Ascending aorta (tissue), 2 donors: ENCODE data around the gene PHACTR2. TPM values are rescaled to one million over a fixed set of nuclear protein-coding genes. Genes with fewer than 3 reads are reported as not detected.
A peak's percentile ranks its signal among the peaks of the same experiment; 100 is the strongest.

Experiments used
- DNase-seq, 2 donors: peaks; one replicate each; pipeline ENCODE4 v3.0.0-alpha.2; 2019; ENCODE audit warnings: low spot score in 2 of 2
- H3K27ac ChIP-seq, 2 donors: fragments of 200-600 bp; sonication (generic); one replicate each; pipeline ENCODE4 v1.5.1; 2016 to 2017; ENCODE audit warnings: mild to moderate bottlenecking in 1 of 2
- H3K27me3 ChIP-seq: fragments of 200-600 bp; sonication (generic); one replicate; pipeline ENCODE4 v1.5.1; 2017
- H3K36me3 ChIP-seq, 2 donors: fragments of 200-600 bp; sonication (generic); one replicate each; pipeline ENCODE4 v1.5.1; 2016
- H3K4me1 ChIP-seq, 2 donors: fragments of 200-600 bp; sonication (generic); one replicate each; pipeline ENCODE4 v1.5.1; 2016 to 2017; ENCODE audit warnings: mild to moderate bottlenecking in 1 of 2
- H3K4me3 ChIP-seq, 2 donors: fragments of 200-600 bp; sonication (generic); one replicate each; pipeline ENCODE4 v1.5.1; 2016 to 2017; ENCODE audit warnings: mild to moderate bottlenecking in 1 of 2
- H3K9me3 ChIP-seq, 2 donors: fragments of 200-600 bp; sonication (generic); one replicate each; pipeline ENCODE4 v1.5.1; 2016
- CTCF ChIP-seq, 3 experiments: fragments of 200-600 bp in 2 of 3; fragments of 450-650 bp in 1 of 3; sonication (generic) in 2 of 3; IDR thresholded peaks; one replicate each; pipeline ENCODE4 v1.5.1; 2016 to 2019; ENCODE audit warnings: antibody characterized with exemption in 3 of 3, mild to moderate bottlenecking in 1 of 3, moderate library complexity in 1 of 3
- intact Hi-C: fragments of 100-400 bp; cut with DNase I; formaldehyde crosslinking; loops from one replicate; pipeline ENCODE4 v1.15.1; 2023
- total RNA-seq: library from RNA; depleted of rRNA; stranded (reverse); fragments of >200 nt; gene quantifications from one replicate; pipeline ENCODE4 v1.1.0, GENCODE V29; 2016

Gene PHACTR2
- total RNA-seq, 1 donor from 2014 or later = 112 TPM

DNA sequence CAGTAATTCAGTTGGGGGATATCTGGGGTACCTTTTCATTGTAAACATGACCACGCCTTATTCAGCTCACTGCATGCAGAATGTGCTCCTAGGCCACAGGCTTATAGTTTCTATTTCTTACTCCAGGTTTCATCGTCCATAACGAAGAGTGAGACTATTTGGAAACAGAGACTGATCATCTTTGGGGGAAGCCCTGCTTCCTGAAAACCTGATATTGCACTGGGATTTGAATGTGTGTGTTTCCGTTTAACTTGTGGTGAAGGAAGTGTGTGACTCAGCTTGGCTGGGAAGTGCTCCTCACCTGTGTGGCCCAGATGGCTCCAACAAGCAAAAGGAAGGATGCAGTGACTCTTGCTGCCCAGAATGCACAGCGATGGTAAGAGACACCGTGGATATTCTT is 145.8 kb downstream of the PHACTR2 start:
- Histone ChIP-seq H3K4me3 (no peak overlapping the region), H3K36me3 (peaks cover 0 to 3% of the 10 kb centered on the region in 2 donors), H3K9me3 (no peaks in the 10 kb centered on the region), H3K27me3 (no peaks in the 10 kb centered on the region), H3K4me1 (peaks cover 0 to 21% of the 10 kb centered on the region in 2 donors), H3K27ac (peak overlapping the region; percentile 14 to 35)
- intact Hi-C loops = no loop called here
- DNase-seq = no peak
- no peak for TF ChIP-seq CTCF (IDR thresholded peaks at IDR 0.05)

GRCh38 chr6:143828572-143828971 is 150.8 kb downstream of the PHACTR2 start:
- Histone ChIP-seq H3K27ac (no peak overlapping the region), H3K4me1 (peaks cover 0 to 8% of the 10 kb centered on the region in 2 donors), H3K27me3 (no peaks in the 10 kb centered on the region), H3K4me3 (no peak overlapping the region), H3K36me3 (no peaks in the 10 kb centered on the region), H3K9me3 (no peaks in the 10 kb centered on the region)
- TF ChIP-seq CTCF (IDR thresholded peaks at IDR 0.05) = no peak
- intact Hi-C loops = no loop called here
- no peak for DNase-seq

- H3K36me3 ChIP-seq = no peaks in the 10 kb centered on the region
- H3K27me3 ChIP-seq = no peaks in the 10 kb centered on the region
- no peak overlapping the region for H3K4me3 ChIP-seq
- TF ChIP-seq CTCF (IDR thresholded peaks at IDR 0.05) = no peak
- H3K4me1 ChIP-seq = no peaks in the 10 kb centered on the region
- intact Hi-C loops = no loop called here
- no peak overlapping the region for H3K27ac ChIP-seq
- no peaks in the 10 kb centered on the region for H3K9me3 ChIP-seq
- no peak for DNase-seq
These were observed 158.4 kb downstream of the PHACTR2 start for GRCh38 chr6:143836150-143836549.

GRCh38 chr6:143838395-143838794 is 160.6 kb downstream of the PHACTR2 start:
- no peaks in the 10 kb centered on the region for H3K36me3 ChIP-seq
- H3K4me1 ChIP-seq = peaks cover 0 to 5% of the 10 kb centered on the region in 2 donors
- H3K4me3 ChIP-seq = no peak overlapping the region
- no peak for TF ChIP-seq CTCF (IDR thresholded peaks at IDR 0.05)
- no peaks in the 10 kb centered on the region for H3K27me3 ChIP-seq
- DNase-seq = no peak
- peak overlapping the region; percentile 17 to 40 for H3K27ac ChIP-seq
- intact Hi-C loops = no loop called here
- H3K9me3 ChIP-seq = no peaks in the 10 kb centered on the region

DNA sequence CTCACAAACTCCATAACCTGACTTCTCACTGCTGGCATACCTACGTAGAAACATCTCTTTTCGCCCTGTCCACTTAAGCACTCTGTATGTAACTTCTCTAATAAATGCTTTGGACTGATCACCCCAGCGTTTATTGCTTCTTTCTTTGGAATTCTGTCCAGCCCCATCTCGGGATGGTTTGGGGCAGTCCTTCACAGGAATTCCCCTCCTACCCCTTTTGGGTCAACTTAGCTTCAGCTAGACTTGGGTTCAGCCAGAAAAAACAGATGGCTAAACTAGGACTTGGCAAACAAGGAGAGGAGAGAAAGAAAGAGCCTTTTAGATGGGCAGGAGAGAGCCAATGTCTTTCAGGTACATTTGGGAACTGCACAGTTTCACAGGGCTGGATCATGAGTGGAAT is 161.4 kb downstream of the PHACTR2 start:
- Histone ChIP-seq H3K9me3 (no peaks in the 10 kb centered on the region), H3K4me3 (no peak overlapping the region), H3K27ac (peak overlapping the region; percentile 17 to 40), H3K4me1 (peaks cover 4 to 12% of the 10 kb centered on the region in 2 donors), H3K36me3 (no peaks in the 10 kb centered on the region), H3K27me3 (no peaks in the 10 kb centered on the region)
- intact Hi-C loops = no loop called here
- DNase-seq = no peak
- no peak for TF ChIP-seq CTCF (IDR thresholded peaks at IDR 0.05)
